K562 (cell line): Measurements from ENCODE around the gene DNAAF8. TPM values are rescaled to one million over a fixed set of nuclear protein-coding genes. Genes with fewer than 3 reads are reported as not detected.

ENCODE experiments used
- ATAC-seq: fragments of 200-7000 bp; cut with Tn5 transposase; 3 replicates; pipeline ENCODE4 v1.9.1; 2020; ENCODE audit warnings: moderate library complexity
- BruUV-seq: library from RNA; stranded (reverse); fragments of 400-500 nt; replicated peaks from 2 replicates; lab custom pipeline; 2021; lab: Mats Ljungman, UMichigan
- CTCF ChIA-PET: fragments of 300-600 bp; formaldehyde crosslinking; extraction: SDS; loops from one replicate; lab custom pipeline; 2021; ENCODE audit warnings: low intra/inter-chr PET ratio; lab: Yijun Ruan, JAX
- POLR2A ChIA-PET: fragments of 300-600, 350-650 bp; sonication (Branson Sonifier 250); formaldehyde crosslinking; extraction: SDS; loops from one replicate; lab custom pipeline; 2021; ENCODE audit warnings: antibody characterized with exemption, inconsistent platforms; lab: Yijun Ruan, JAX
- DNase-seq, 4 experiments: peaks; one replicate each; pipeline versions ENCODE4 v3.0.0 to v3.0.0-alpha.2; 2011 to 2018; ENCODE audit warnings: low spot score in 3 of 4, mixed read lengths in 3 of 4; ENCODE audit errors: extremely low read depth in 1 of 4
- FAIRE-seq: peaks from 2 replicates; lab custom pipeline; 2011; peaks lifted over from hg19 to GRCh38; lab: Jason Lieb, UNC
- H2AFZ ChIP-seq: 2 replicates; pipeline ENCODE4 v1.6.0; 2011; ENCODE audit warnings: low read depth, low read length, control low read depth, inconsistent platforms
- H3K27ac ChIP-seq: fragments of 200-600 bp; 3 replicates; pipeline ENCODE4 v1.8.0; 2011; ENCODE audit warnings: low read depth, mild to moderate bottlenecking, control low read depth, inconsistent platforms, low read length, moderate library complexity, mixed read lengths; ENCODE audit errors: extremely low read depth
- H3K27me3 ChIP-seq, 2 experiments: fragments of 300-600 bp in 1 of 2; 2 replicates in 1 of 2; 3 replicates in 1 of 2; pipeline versions ENCODE4 v1.6.0 to v1.8.0; 2011; ENCODE audit warnings: inconsistent platforms in 2 of 2, low read length in 2 of 2, mild to moderate bottlenecking in 1 of 2, mixed read lengths in 1 of 2, moderate library complexity in 1 of 2; ENCODE audit not compliant: control insufficient read depth in 2 of 2, insufficient read depth in 2 of 2
- H3K36me3 ChIP-seq: fragments of 300-600 bp; 3 replicates; pipeline ENCODE4 v1.8.0; 2011; ENCODE audit warnings: mild to moderate bottlenecking, low read length, inconsistent platforms; ENCODE audit not compliant: control insufficient read depth, insufficient read depth
- H3K4me1 ChIP-seq, 2 experiments: fragments of 200-600 bp in 1 of 2; replicated peaks in 1 of 2; 2 replicates in 1 of 2; 3 replicates in 1 of 2; pipeline versions ENCODE4 v1.5.1 to v1.8.0; 2011; ENCODE audit warnings: inconsistent platforms in 2 of 2, low read length in 2 of 2, mild to moderate bottlenecking in 1 of 2, mixed read lengths in 1 of 2, moderate library complexity in 1 of 2; ENCODE audit not compliant: control insufficient read depth in 2 of 2, insufficient read depth in 2 of 2
- H3K4me2 ChIP-seq: 2 replicates; pipeline ENCODE4 v1.6.1; 2011; ENCODE audit warnings: low read length, control low read depth, inconsistent platforms, mixed read lengths; ENCODE audit not compliant: insufficient read depth
- H3K4me3 ChIP-seq: fragments of 200-600 bp; sonication (generic), shearing (Covaris generic); 2 replicates; pipeline ENCODE4 v1.5.1; 2016; ENCODE audit warnings: control low read depth, inconsistent platforms
- H3K79me2 ChIP-seq: fragments of 200-600 bp; 3 replicates; pipeline ENCODE4 v1.8.0; 2011; ENCODE audit warnings: low read length, inconsistent platforms; ENCODE audit not compliant: control insufficient read depth, insufficient read depth
- H3K9ac ChIP-seq, 2 experiments: 2 replicates each; pipeline versions ENCODE4 v1.6.0 to v1.6.1; 2011; ENCODE audit warnings: low read depth in 2 of 2, low read length in 2 of 2, control low read depth in 1 of 2, inconsistent platforms in 1 of 2, mild to moderate bottlenecking in 1 of 2, mixed read lengths in 1 of 2; ENCODE audit not compliant: insufficient read depth in 1 of 2
- H3K9me1 ChIP-seq: one replicate; pipeline ENCODE4 v1.6.0; 2011; ENCODE audit warnings: inconsistent platforms, mild to moderate bottlenecking, low read length, moderate library complexity; ENCODE audit not compliant: control insufficient read depth, insufficient read depth
- H3K9me3 ChIP-seq: replicated peaks from 2 replicates; pipeline ENCODE4 v1.5.1; 2011; ENCODE audit warnings: low read depth, low read length, inconsistent platforms; ENCODE audit not compliant: control insufficient read depth, insufficient read depth
- H4K20me1 ChIP-seq: replicated peaks from 2 replicates; pipeline ENCODE4 v1.6.1; 2011; ENCODE audit warnings: low read length, inconsistent platforms, mixed read lengths; ENCODE audit not compliant: control insufficient read depth, insufficient read depth
- AFF4 ChIP-seq: sonication (generic); formaldehyde crosslinking; IDR thresholded peaks from 2 replicates; pipeline ENCODE4 v1.8.0; 2023; ENCODE audit warnings: mild to moderate bottlenecking, missing genetic modification reagents
- EZH2 ChIP-seq: IDR thresholded peaks from 2 replicates; pipeline ENCODE4 v1.6.1; 2012; ENCODE audit warnings: low read depth, mild to moderate bottlenecking, inconsistent platforms, low read length, borderline replicate concordance
- FOXO4 ChIP-seq: fragments of 450-650 bp; formaldehyde crosslinking; IDR thresholded peaks from 2 replicates; pipeline ENCODE4 v1.4.0; 2020; ENCODE audit warnings: mild to moderate bottlenecking, moderate library complexity
- HIVEP1 ChIP-seq: fragments of 250-450 bp; sonication (Bioruptor Pico); IDR thresholded peaks from 2 replicates; pipeline ENCODE4 v1.4.0; 2020; ENCODE audit warnings: mild to moderate bottlenecking
- HNRNPL ChIP-seq: fragments of 200-400 bp; formaldehyde crosslinking; IDR thresholded peaks from 2 replicates; pipeline ENCODE4 v1.6.1; 2017; ENCODE audit warnings: low read depth, mild to moderate bottlenecking, low read length
- PRMT5 ChIP-seq: sonication (generic); formaldehyde crosslinking; IDR thresholded peaks from 2 replicates; pipeline ENCODE4 v1.5.0; 2020; ENCODE audit warnings: missing genetic modification reagents
- SIN3B ChIP-seq: fragments of 450-650 bp; IDR thresholded peaks from 2 replicates; pipeline ENCODE4 v1.6.1; 2017; ENCODE audit warnings: low read depth, mild to moderate bottlenecking, moderate library complexity
- SMARCC2 ChIP-seq: fragments of 450-650 bp; IDR thresholded peaks from 2 replicates; pipeline ENCODE4 v1.6.1; 2017; ENCODE audit warnings: antibody characterized with exemption, moderate library complexity, mild to moderate bottlenecking, low read depth
- TFAP4 ChIP-seq: sonication (generic); formaldehyde crosslinking; IDR thresholded peaks from 2 replicates; pipeline ENCODE4 v1.8.0; 2022; ENCODE audit warnings: missing genetic modification reagents, mild to moderate bottlenecking, moderate library complexity, borderline replicate concordance
- YBX1 ChIP-seq: fragments of 450-650 bp; IDR thresholded peaks from 2 replicates; pipeline ENCODE4 v1.7.1; 2016; ENCODE audit warnings: mild to moderate bottlenecking
- ZFP1 ChIP-seq: fragments of 450-650 bp; formaldehyde crosslinking; IDR thresholded peaks from 2 replicates; pipeline ENCODE4 v1.4.0; 2020; ENCODE audit warnings: mild to moderate bottlenecking, mixed read lengths
- ZNF324 ChIP-seq: fragments of 250-450 bp; sonication (Bioruptor Pico); IDR thresholded peaks from 2 replicates; pipeline ENCODE4 v1.4.0; 2020; ENCODE audit warnings: mild to moderate bottlenecking
- ZNF445 ChIP-seq: fragments of 250-450 bp; sonication (Bioruptor Pico); IDR thresholded peaks from 2 replicates; pipeline ENCODE4 v1.4.0; 2020; ENCODE audit warnings: low read depth, mild to moderate bottlenecking, moderate library complexity
- ZNF589 ChIP-seq: fragments of 200-800 bp; sonication (Bioruptor generic); IDR thresholded peaks from 2 replicates; pipeline ENCODE4 v1.6.1; 2016; ENCODE audit warnings: low read depth, missing genetic modification characterization, missing compliant biosample characterization
- ZNF740 ChIP-seq, 3 experiments: fragments of 200-800 bp in 1 of 3; sonication (Bioruptor generic) in 1 of 3; sonication (generic) in 1 of 3; formaldehyde crosslinking in 1 of 3; IDR thresholded peaks; 2 replicates each; pipeline versions ENCODE4 v1.6.1 to v1.8.0; 2016 to 2022; ENCODE audit warnings: mild to moderate bottlenecking in 2 of 3, missing compliant biosample characterization in 2 of 3, missing genetic modification characterization in 2 of 3, missing genetic modification reagents in 1 of 3
- WGBS: fragments of 100-300 bp; shearing (Covaris generic); methylation state at CpG from one replicate; pipeline ENCODE4 v1.1.6; 2016; ENCODE audit warnings: low coverage, mixed read lengths; ENCODE audit not compliant: insufficient coverage; ENCODE audit errors: missing lambda C conversion rate; 5-methylcytosine and 5-hydroxymethylcytosine counted together
- in situ Hi-C: fragments of 300-500 bp; cut with MboI; formaldehyde crosslinking; loops from 4 replicates; pipeline ENCODE4 v1.15.0; 2018; ENCODE audit warnings: inconsistent platforms, mixed read lengths
- intact Hi-C: fragments of 100-400 bp; cut with micrococcal nuclease; formaldehyde crosslinking; loops from 2 replicates; pipeline ENCODE4 v1.14.2; 2022
- polyA plus RNA-seq, 8 experiments: library from polyadenylated mRNA; depleted of rRNA in 4 of 8; stranded (reverse) in 5 of 8; unstranded in 3 of 8; fragments of >200 nt; fragmentation: Nextera tagmentation in 2 of 8; fragmentation: Illumina TruSeq in 1 of 8; extraction: Ambion mirVana in 2 of 8; extraction: Trizol in 1 of 8; gene quantifications; 2 replicates each; pipeline versions ENCODE4 v1.2.1 to v1.2.3, GENCODE V29; 2011 to 2014; ENCODE audit warnings: inconsistent platforms in 1 of 8, missing spikeins in 1 of 8
- total RNA-seq, 7 experiments: library from RNA; depleted of rRNA in 6 of 7; stranded (reverse); fragments of >200 nt in 6 of 7; fragmentation: Illumina TruSeq in 2 of 7; extraction: Trizol in 2 of 7; gene quantifications; 2 replicates each; pipeline versions ENCODE4 v1.2.1 to v1.2.3, GENCODE V29; 2011 to 2021; ENCODE audit warnings: low replicate concordance in 1 of 7

Gene DNAAF8
- total and polyA plus RNA-seq, 9 of the 15 experiments (the other 6 are each of a cell fraction or from before 2014, with no cell fraction given), result 0.04 to 0.12 (median 0.10) TPM; not detected in 6

- H3K4me1 ChIP-seq, result peaks cover 0 to 4% of the 10 kb centered on the region in 2 experiments; a peak in 2 of 5 replicates
- no peaks in the 10 kb centered on the region for H3K9me1 ChIP-seq
- H4K20me1 ChIP-seq, result peaks cover 6% of the 10 kb centered on the region
- ATAC-seq (no peak), DNase-seq (no peak), FAIRE-seq (no peak)
- H3K4me3 ChIP-seq, result no peak overlapping the region
- peaks cover 56% of the 10 kb centered on the region for H3K36me3 ChIP-seq
- no peak overlapping the region for H3K4me2 ChIP-seq
- POLR2A ChIA-PET, result no interaction called here
- H3K9ac ChIP-seq, result no peak overlapping the region
- H3K9me3 ChIP-seq, result no peaks in the 10 kb centered on the region
- no peaks in the 10 kb centered on the region for H3K27me3 ChIP-seq
- no peak overlapping the region for H2AFZ ChIP-seq
- H3K27ac ChIP-seq, result no peak overlapping the region
- WGBS, result 94% methylated on average over 14 of the region's 14 CpGs
- CTCF ChIA-PET, result interaction anchor here (0.6 kb wide), 1 partner anchor 689 kb away, joined by 3 read pairs; no protein-coding TSS in a partner anchor
- BruUV-seq, result no TSS peak
- intact Hi-C loops, result no loop called here
- H3K79me2 ChIP-seq, result no peaks in the 10 kb centered on the region
- in situ Hi-C loops, result no loop called here
- no peak for TF ChIP-seq ZNF445 (CRISPR knock-in tag)
- no peak for TF ChIP-seq EZH2
- no peak for TF ChIP-seq HNRNPL
- no peak for TF ChIP-seq ZNF324 (CRISPR knock-in tag)
- no peak for TF ChIP-seq TFAP4 (CRISPR knock-in tag)
- no peak for TF ChIP-seq ZNF589
- no peak for TF ChIP-seq HIVEP1
- no peak for TF ChIP-seq AFF4 (CRISPR knock-in tag)
- no peak for TF ChIP-seq SMARCC2
- TF ChIP-seq ZNF740 (CRISPR knock-in tag; IDR thresholded peaks at IDR 0.05), result no peak
- no peak for TF ChIP-seq ZNF740 (tag; IDR thresholded peaks at IDR 0.05)
- TF ChIP-seq YBX1, result no peak
- TF ChIP-seq PRMT5 (CRISPR knock-in tag), result no peak
- no peak for TF ChIP-seq ZFP1
- no peak for TF ChIP-seq SIN3B
- no peak for TF ChIP-seq FOXO4 (CRISPR knock-in tag)
These were observed 11.1 kb upstream of the DNAAF8 start for GRCh38 chr16:4723071-4723767.
